ENCODE measurements around the gene PDZD7. TPM values are rescaled to one million over a fixed set of nuclear protein-coding genes. Genes with fewer than 3 reads are reported as not detected.

PDZD7 gene
- total and polyA plus RNA-seq, 2 of the 8 experiments (the other 6 are each of a cell fraction or from before 2014, with no cell fraction given) = 0.88 to 1.6 TPM

DNA sequence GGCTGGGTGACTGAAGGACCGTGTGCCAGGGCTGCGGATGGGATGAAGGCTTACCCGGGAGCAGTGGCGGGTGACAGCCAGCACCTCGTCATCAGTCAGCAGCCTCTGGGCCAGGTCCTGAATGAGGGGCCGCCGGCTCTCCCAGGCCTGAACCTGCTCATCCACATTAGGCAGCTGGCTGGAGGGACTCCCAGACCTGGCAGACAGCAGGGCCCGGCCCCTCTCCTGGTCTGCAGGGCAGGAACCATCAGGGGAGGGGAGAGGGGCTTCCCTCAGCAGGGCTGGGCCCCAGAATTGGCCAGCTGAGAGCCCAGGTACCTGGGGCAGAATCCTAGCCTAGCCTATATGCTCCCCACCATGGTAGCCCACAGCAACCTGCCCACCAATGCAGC, 15.4 kb downstream of the PDZD7 start:
- Histone ChIP-seq H3K9ac (replicated peaks in 1 of 4; ENCODE audit: extremely low read depth in 1 of 4, low read depth in 3 of 4, low read length in 3 of 4) (no peak overlapping the region), H4K8ac (ENCODE audit: extremely low read depth, insufficient read depth, low read length) (no peak overlapping the region), H2BK15ac (ENCODE audit: low read length) (no peak overlapping the region), H3K56ac (replicated peaks; ENCODE audit: insufficient read length, low read depth, low read length) (no peak overlapping the region), H3K23ac (ENCODE audit: insufficient read length) (no peak overlapping the region), H3K27ac (ENCODE audit: low read depth, low read length) (no peak overlapping the region), H4K5ac (ENCODE audit: insufficient read length, low read depth, low read length) (no peak overlapping the region), H3K4me3 (ENCODE audit: extremely low read depth in 1 of 4, insufficient read depth in 2 of 4, low read depth in 3 of 4, low read length in 4 of 4) (no peak overlapping the region), H2AK5ac (ENCODE audit: low read depth, low read length) (no peak overlapping the region), H3K9me3 (ENCODE audit: insufficient read depth in 2 of 2, low read depth in 1 of 2, low read length in 1 of 2) (no peaks in the 10 kb centered on the region), H2BK120ac (replicated peaks; ENCODE audit: low read depth, low read length) (no peak overlapping the region), H3K27me3 (replicated peaks in 1 of 4; ENCODE audit: control insufficient read depth in 3 of 4, extremely low read depth in 1 of 4, insufficient read depth in 3 of 4, low read length in 3 of 4) (peaks cover 14 to 41% (median 32%) of the 10 kb centered on the region in 4 experiments), H3K79me2 (ENCODE audit: control insufficient read depth in 1 of 2, insufficient read depth in 2 of 2, low read length in 2 of 2) (no peaks in the 10 kb centered on the region), H3K4me1 (replicated peaks in 1 of 4; ENCODE audit: control insufficient read depth in 3 of 4, insufficient read depth in 4 of 4, low read length in 3 of 4) (peaks cover 0 to 18% (median 11%) of the 10 kb centered on the region in 4 experiments; a peak in 5 of 7 replicates), H3K4me2 (ENCODE audit: insufficient read depth in 1 of 2, low read depth in 2 of 2, low read length in 2 of 2) (no peak overlapping the region), H2BK12ac (ENCODE audit: low read depth, low read length) (no peak overlapping the region), H3K18ac (ENCODE audit: extremely low read depth, low read length) (no peak overlapping the region), H4K20me1 (replicated peaks in 1 of 2; ENCODE audit: control insufficient read depth in 1 of 2, insufficient read depth in 2 of 2, low read length in 2 of 2) (no peaks in the 10 kb centered on the region), H2BK20ac (ENCODE audit: low read length) (no peak overlapping the region), H3K14ac (ENCODE audit: insufficient read length) (no peak overlapping the region), H3K36me3 (ENCODE audit: control insufficient read depth in 2 of 4, insufficient read depth in 4 of 4, low read length in 3 of 4) (no peaks in the 10 kb centered on the region), H4K91ac (replicated peaks; ENCODE audit: insufficient read length, low read length) (no peak overlapping the region), H3K79me1 (ENCODE audit: low read depth, low read length) (no peaks in the 10 kb centered on the region), H2BK5ac (ENCODE audit: low read depth, low read length) (no peak overlapping the region), H3K4ac (replicated peaks; ENCODE audit: insufficient read length, low read depth, low read length) (no peak overlapping the region), H3K23me2 (ENCODE audit: low read depth, low read length) (peaks cover 11% of the 10 kb centered on the region; the same call in 1 of the 2 replicates), H2AFZ (ENCODE audit: low read length) (no peak overlapping the region)
- DNase-seq (ENCODE audit: low read depth in 1 of 2, low spot score in 2 of 2) (no peak), FAIRE-seq (no peak)
- ChIA-PET POLR2A (ENCODE audit: partially characterized antibody) (interaction anchor here (1.4 to 6.5 kb wide), 6 partner anchors 9 to 49 kb away, joined by 3 to 81 read pairs (median 8); partner anchors contain the start of genes LZTS2, MRPL43 and TWNK), CTCF (ENCODE audit: partially characterized antibody) (interaction anchor here (0.5 to 7.2 kb wide), 24 partner anchors 12 to 1634 kb away, joined by 3 to 464 read pairs (median 8); partner anchors contain the start of genes KAZALD1, LZTS2, MRPL43 and PDZD7)
- WGBS, 2 experiments (ENCODE audit: extremely low coverage in 1 of 2, insufficient coverage in 1 of 2, insufficient read length in 1 of 2, insufficient replicate concordance in 2 of 2, low coverage in 1 of 2, low lambda C conversion rate in 2 of 2, missing lambda C conversion rate in 1 of 2) = 76% methylated on average over 8 of the region's 8 CpGs; no CpG with 5 or more reads in 1 of the 2 experiments
- TF ChIP-seq CEBPB (IDR thresholded peaks at IDR 0.05; ENCODE audit: low read depth, low read length) = no peak
- no peak for TF ChIP-seq CTBP2 (IDR thresholded peaks at IDR 0.05; ENCODE audit: borderline replicate concordance, insufficient read depth, insufficient read length, low read length)

Data from H1 (cell line).